GM12891 (cell line): ENCODE data around the gene RABL2A.
"Not testable (repeated sequence)": the region's sequence is repeated elsewhere in the genome, so short reads cannot be mapped to it uniquely, and the experiment has no call there.

Experiments
- POLR2A ChIP-seq: IDR thresholded peaks from 2 replicates; pipeline ENCODE4 v1.6.1; 2011; ENCODE audit warnings: low read depth, low read length, control low read depth
- POLR2AphosphoS5 ChIP-seq: IDR thresholded peaks from 2 replicates; pipeline ENCODE4 v1.6.1; 2011; ENCODE audit warnings: low read depth, low read length, control low read depth
- SPI1 ChIP-seq: IDR thresholded peaks from 2 replicates; pipeline ENCODE4 v1.6.1; 2011; ENCODE audit warnings: low read depth, low read length, control low read depth

DNA sequence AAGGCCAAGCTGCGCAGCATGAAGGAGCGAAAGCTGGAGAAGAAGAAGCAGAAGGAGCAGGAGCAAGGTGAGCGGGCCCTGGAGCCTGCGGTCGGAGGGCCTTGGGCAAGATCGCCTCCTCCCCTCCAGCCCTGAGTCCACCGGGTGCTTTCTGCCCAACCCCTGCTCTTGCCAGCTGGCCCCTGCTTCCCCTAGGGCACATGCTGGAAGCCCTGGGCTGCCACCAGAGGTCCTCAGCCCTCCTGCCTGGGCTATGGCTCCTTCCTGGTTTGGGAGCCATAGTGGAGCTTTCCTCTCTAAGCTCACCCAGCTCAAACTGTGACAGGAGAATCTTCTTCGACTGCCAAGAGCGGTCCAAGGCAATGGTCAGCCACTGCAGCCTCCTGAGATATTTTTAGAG, 29.5 kb upstream of the RABL2A start:
- TF ChIP-seq POLR2AphosphoS5, POLR2A, SPI1: not testable (repeated sequence)
